Right forelimb (tissue), 1 donor: ENCODE results near the gene RSRC1.
"Not testable (repeated sequence)": the region's sequence is repeated elsewhere in the genome, so short reads cannot be mapped to it uniquely, and the experiment has no call there.

Experiments
- DNase-seq: peaks from one replicate; pipeline ENCODE4 v3.0.0-alpha.2; 2018

RSRC1 gene

DNA sequence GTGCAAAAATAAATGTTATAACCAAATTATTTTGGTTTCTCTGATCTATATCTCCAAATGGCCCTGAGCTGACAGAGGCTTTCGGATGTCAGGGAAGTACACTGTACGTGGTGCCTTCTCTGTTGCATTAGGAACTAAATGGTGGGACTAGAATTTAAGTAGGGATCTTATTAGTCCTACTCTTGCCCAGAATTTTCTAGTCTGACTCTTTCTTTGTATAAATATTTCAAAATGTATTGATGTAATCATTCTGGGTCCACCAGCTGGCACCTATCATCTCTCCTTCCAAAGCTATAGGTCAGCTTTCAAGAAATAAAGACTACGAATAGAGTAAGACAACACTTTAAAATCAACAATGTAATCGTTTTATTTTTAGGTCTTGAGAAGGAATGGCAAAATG lies 438.8 kb downstream of the RSRC1 start:
- DNase-seq = no peak

DNA sequence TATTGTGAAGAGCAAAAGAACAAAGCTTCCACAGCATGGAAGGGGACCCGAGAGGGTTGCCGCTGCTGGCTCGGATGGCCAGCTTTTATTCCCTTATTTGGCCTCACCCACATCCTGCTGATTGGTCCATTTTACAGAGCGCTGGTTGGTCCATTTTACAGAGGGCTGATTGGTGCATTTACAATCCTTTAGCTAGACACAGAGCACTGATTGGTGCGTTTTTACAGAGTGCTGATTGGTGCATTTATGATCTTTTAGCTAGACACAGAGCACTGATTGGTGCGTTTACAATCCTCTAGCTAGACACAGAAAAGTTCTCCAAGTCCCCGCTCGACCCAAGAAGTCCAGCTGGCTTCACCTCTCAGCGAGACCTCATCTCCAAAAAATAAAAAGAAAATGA lies 440.0 kb downstream of the RSRC1 start:
- DNase-seq = not testable (repeated sequence)

DNA sequence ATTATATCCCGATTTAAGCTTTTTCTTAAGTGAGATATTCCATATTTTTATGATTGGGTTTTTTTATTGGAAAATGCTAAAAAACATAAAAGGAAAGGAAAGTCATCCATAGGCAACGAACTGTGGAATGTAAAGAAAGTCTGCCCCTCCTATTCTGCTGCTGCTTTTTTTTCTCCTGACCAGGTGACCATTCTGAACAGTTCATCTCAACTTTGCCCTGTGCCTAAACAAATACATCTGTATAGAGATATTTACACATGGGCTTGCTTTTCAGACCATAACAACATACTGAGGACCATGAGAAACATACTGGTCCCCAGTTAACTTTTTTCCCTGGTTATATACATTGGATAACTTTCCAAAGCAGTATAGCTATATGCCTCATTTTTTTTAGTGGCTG lies 442.2 kb downstream of the RSRC1 start:
- DNase-seq = no peak

- no peak for DNase-seq
Observed at GRCh38 chr3:158559504-158559903, 449.6 kb downstream of the RSRC1 start.

DNA sequence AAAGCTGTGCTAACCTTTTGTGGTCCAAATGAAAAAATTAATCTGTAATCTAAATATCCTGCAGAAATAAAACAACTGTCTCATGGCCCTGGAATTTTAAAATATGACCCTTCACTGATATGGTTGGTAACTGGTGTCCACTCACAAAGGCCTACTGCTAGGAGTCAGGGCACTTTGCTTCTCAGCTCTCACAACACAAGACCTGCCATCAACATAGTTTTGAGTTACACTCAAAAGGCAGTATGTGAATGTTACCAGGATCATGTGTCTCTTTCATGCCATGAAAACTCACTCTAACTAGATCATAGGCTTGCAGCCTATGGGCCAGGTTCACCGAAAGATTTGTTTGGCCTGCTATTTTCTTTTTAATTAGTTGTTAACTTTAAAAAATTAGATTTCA lies 451.1 kb downstream of the RSRC1 start:
- DNase-seq = no peak

GRCh38 chr3:158562674-158563073 lies 452.8 kb downstream of the RSRC1 start:
- no peak for DNase-seq

GRCh38 chr3:158563076-158563475 lies 453.2 kb downstream of the RSRC1 start:
- no peak for DNase-seq

DNA sequence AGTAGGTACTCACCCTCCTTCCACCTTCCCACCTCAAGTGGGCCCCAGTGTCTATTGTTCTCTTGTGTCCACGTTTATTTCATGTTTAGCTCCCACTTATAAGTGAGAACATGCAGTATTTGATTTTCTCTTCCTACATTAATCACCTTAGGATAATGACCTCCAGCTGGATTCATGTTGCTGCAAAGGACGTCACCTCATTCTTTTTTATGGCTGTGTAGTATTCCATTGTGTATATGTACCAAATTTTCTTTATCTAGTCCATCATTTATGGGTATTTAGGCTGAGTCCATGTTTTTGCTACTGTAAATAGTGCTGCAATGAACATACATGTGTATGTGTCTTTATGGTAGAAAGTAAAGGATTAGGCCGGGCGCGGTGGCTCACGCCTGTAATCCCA lies 455.2 kb downstream of the RSRC1 start:
- DNase-seq = no peak

DNA sequence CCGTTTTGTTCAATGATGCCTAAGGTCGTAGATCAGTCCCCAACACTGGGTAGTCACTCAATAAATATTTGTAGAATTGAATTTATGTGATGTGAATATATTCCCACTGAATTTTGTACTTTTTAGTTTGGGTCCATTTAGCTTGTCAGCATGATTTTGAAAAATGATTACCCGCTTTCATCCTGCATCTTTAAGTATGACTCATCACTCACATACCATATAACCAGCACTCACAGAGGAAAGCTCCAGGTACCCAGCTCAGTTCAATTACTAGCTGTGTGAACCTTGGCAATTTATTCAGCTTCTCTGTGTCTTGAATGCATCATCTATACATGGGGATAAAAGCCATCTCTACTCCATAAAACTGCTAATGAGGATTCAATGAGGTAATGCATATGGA lies 458.9 kb downstream of the RSRC1 start:
- no peak for DNase-seq

- DNase-seq = peak; percentile 49
Observed at GRCh38 chr3:158569794-158570193, 459.9 kb downstream of the RSRC1 start.

DNA sequence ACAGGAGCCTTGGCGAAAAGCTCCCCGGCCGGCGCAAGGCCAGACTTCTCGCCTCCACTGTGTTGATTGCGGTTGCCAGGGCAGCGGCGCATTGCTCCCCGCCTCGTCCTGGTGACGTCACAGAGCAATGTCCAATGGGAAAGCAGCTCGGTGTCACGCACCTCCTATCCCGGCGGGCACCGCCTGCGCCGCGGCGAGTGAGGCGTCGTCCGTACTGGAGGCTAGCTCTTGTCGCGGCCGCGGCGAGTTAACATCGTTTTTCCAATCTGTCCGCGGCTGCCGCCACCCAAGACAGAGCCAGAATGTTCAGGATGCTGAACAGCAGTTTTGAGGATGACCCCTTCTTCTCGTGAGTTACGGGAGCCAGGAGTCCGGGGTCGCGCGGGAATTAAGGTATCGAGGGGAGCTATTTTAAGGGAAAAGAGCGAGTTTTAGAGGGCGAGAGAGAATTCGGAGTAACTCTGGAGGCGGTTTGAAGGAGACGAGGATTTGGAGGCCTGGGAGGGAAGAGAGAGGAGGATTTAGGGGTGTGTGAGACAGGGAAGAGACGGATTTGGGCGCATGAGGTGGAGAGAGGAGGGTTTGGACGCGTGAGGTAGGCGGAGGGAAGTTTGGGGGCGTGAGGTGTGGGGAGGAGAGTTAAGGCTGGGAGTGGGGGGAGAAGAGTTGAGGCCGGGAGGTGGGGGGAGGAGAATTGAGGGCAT lies 461.3 kb downstream of the RSRC1 start, which contains the start of gene MLF1:
Gene MLF1, plus strand, starts transcription at position 196 of the 704 bp plus-strand sequence. Its CDS starts 107 bp downstream, at position 303.
- DNase-seq = peak; percentile 98

DNA sequence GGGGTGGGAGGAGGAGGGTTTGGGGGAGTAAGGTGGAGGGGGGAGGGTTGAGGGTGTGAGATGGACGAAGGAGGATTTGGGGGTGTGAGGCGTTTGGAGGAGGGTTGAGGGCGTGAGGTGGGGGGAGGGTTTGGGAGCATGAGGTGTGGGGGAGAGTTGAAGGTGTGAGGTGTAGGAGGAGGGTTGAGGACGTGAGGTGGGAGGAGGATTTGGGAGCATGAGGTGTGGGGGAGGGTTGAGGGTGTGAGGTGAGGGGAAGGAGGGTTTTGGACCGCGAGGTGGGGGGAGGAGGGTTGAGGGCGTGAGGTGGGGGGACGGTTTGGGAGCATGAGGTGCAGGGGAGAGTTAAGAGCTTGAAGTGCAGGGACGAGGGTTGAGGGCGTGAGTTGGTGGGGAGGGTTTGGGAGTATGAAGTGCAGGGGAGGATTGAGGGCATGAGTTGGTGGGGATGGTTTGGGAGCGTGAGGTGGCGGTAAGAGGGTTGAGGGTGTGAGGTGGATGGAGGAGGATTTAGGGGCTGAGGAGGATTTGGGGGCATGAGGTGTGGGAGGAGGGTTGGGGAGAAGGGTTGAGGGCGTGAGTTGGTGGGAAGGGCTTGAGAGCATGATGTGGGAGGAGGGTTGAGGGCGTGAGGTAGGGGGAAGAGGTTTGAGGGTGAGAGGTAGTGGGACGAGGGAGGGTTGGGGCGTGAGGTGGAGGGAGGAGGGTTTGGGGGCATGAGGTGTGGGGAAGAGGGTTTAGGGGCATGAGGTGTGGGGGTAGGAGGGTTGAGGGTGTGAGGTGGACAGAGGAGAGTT lies 462.3 kb downstream of the RSRC1 start:
- no peak for DNase-seq

DNA sequence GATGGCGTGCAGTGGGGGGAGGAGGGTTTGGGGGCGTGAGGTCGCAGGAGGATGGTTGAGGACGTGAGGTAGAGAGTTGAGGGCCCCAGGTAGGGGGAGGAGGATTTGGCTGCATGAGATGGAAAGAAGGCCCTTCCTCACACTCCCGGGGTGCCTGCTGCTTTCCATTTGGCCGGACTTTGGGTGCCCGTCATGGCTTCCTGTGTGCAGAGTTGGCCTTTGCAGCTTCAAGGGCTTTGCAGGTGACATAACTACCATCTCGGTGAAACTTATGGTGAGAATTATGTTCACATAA lies 462.8 kb downstream of the RSRC1 start:
- no peak for DNase-seq

DNA sequence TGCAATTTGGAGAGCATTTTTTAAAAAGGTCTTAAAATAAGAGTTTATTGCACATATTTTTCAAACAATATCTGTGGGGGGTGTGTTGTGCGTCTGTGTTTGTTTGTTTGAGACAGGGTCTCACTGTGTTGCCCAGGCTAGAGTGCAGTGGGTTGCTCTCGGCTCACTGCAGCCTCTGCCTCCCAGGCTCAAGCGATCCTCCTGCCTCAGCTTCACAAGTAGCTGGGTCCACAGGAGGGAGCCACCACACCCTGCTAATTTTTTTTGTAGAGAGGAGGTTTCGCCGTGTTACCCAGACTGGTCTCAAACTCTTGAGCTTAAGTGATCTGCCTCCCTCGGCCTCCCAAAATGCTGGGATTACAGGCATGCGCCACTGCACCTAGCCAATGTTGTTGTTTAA lies 463.8 kb downstream of the RSRC1 start:
- DNase-seq = no peak

DNA sequence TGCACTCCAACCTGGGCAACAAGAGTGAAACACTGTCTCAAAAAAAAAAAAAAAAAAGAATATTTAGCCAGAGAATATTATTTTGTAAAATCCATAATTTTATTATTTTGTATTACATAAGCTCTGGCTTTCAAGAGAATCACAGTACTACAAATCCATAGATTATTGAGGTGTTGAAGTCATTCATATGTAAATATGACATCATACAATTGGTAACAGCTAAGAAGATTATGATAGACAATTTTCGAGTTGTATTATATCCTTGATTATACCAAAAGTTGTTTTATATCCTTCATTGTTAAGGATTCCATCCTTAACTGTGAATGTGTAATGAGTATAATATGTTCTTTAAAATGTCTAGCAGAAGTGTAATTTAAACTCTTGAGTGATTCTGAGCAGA lies 464.8 kb downstream of the RSRC1 start:
- no peak for DNase-seq

GRCh38 chr3:158590223-158590622 lies 480.3 kb downstream of the RSRC1 start:
- DNase-seq = no peak
